DND-41 (cell line): ENCODE results near the gene SIGLEC9.

ENCODE experiments used
- ATAC-seq: fragments of 200-7000 bp; cut with Tn5 transposase; 3 replicates; pipeline ENCODE4 v1.9.1; 2021; ENCODE audit warnings: low read depth; ENCODE audit not compliant: insufficient read depth
- DNase-seq: peaks from one replicate; pipeline ENCODE4 v3.0.0-alpha.2; 2020
- H2AFZ ChIP-seq: 2 replicates; pipeline ENCODE4 v1.6.0; 2012; ENCODE audit warnings: low read depth, low read length
- H3K27ac ChIP-seq: 2 replicates; pipeline ENCODE4 v1.5.1; 2012; ENCODE audit warnings: low read length, inconsistent platforms
- H3K27me3 ChIP-seq: fragments of 200-600 bp; sonication (generic); 2 replicates; pipeline ENCODE4 v1.6.0; 2012; ENCODE audit warnings: low read length, mild to moderate bottlenecking, inconsistent platforms; ENCODE audit not compliant: insufficient read depth, poor library complexity
- H3K36me3 ChIP-seq: 2 replicates; pipeline ENCODE4 v1.5.1; 2012; ENCODE audit warnings: low read length, inconsistent platforms; ENCODE audit not compliant: insufficient read depth
- H3K4me1 ChIP-seq: 2 replicates; pipeline ENCODE4 v1.5.1; 2012; ENCODE audit warnings: mild to moderate bottlenecking, low read length; ENCODE audit not compliant: insufficient read depth
- H3K4me2 ChIP-seq: 2 replicates; pipeline ENCODE4 v1.6.0; 2012; ENCODE audit warnings: mild to moderate bottlenecking, moderate library complexity, low read length, inconsistent platforms; ENCODE audit not compliant: insufficient read depth
- H3K4me3 ChIP-seq, 2 experiments: fragments of 200-600 bp in 1 of 2; shearing (Covaris generic) in 1 of 2; 2 replicates each; pipeline ENCODE4 v1.5.1; 2012 to 2016; ENCODE audit warnings: inconsistent platforms in 2 of 2, low read length in 2 of 2, mild to moderate bottlenecking in 2 of 2, low read depth in 1 of 2, moderate library complexity in 1 of 2
- H3K79me2 ChIP-seq: 2 replicates; pipeline ENCODE4 v1.6.0; 2012; ENCODE audit warnings: low read length, inconsistent platforms; ENCODE audit not compliant: insufficient read depth
- H3K9ac ChIP-seq: 2 replicates; pipeline ENCODE4 v1.6.0; 2012; ENCODE audit warnings: low read depth, mild to moderate bottlenecking, inconsistent platforms, low read length, moderate library complexity
- H3K9me3 ChIP-seq: 2 replicates; pipeline ENCODE4 v1.5.1; 2012; ENCODE audit warnings: low read length, moderate library complexity, mild to moderate bottlenecking, inconsistent platforms; ENCODE audit not compliant: insufficient read depth, severe bottlenecking
- H4K20me1 ChIP-seq: 2 replicates; pipeline ENCODE4 v1.6.0; 2012; ENCODE audit warnings: low read length; ENCODE audit not compliant: insufficient read depth
- CTCF ChIP-seq: IDR thresholded peaks from 2 replicates; pipeline ENCODE4 v1.5.1; 2012; ENCODE audit warnings: borderline replicate concordance, low read length, moderate library complexity, mild to moderate bottlenecking; ENCODE audit not compliant: poor library complexity, severe bottlenecking; ENCODE audit errors: extremely low read depth
- EZH2 ChIP-seq: IDR thresholded peaks from 3 replicates; pipeline ENCODE4 v1.6.1; 2012; ENCODE audit warnings: borderline replicate concordance, low read depth, mild to moderate bottlenecking, moderate library complexity, low read length, inconsistent platforms; ENCODE audit not compliant: severe bottlenecking

Gene SIGLEC9

GRCh38 chr19:51128227-51128626 lies 3.5 kb downstream of the SIGLEC9 start:
- Histone ChIP-seq H3K79me2 (no peaks in the 10 kb centered on the region), H3K4me1 (no peaks in the 10 kb centered on the region), H3K4me2 (no peak overlapping the region), H3K27ac (no peak overlapping the region), H2AFZ (no peak overlapping the region), H3K4me3 (no peak overlapping the region), H3K36me3 (no peaks in the 10 kb centered on the region), H3K9ac (no peak overlapping the region), H3K27me3 (no peaks in the 10 kb centered on the region), H3K9me3 (no peaks in the 10 kb centered on the region), H4K20me1 (no peaks in the 10 kb centered on the region)
- TF ChIP-seq EZH2 (no peak), CTCF (no peak)
- ATAC-seq (no peak), DNase-seq (no peak)

DNA sequence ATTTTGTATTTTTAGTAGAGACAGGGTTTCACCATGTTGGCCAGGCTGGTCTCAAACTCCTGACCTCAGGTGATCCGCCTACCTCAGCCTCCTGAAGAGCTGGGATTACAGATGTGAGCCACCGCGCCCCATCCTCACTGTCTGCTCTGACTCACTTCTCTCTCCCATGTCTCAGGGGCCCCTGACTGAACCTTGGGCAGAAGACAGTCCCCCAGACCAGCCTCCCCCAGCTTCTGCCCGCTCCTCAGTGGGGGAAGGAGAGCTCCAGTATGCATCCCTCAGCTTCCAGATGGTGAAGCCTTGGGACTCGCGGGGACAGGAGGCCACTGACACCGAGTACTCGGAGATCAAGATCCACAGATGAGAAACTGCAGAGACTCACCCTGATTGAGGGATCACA lies 5.0 kb downstream of the SIGLEC9 start:
- no peaks in the 10 kb centered on the region for H3K4me1 ChIP-seq
- H3K27me3 ChIP-seq: no peaks in the 10 kb centered on the region

DNA sequence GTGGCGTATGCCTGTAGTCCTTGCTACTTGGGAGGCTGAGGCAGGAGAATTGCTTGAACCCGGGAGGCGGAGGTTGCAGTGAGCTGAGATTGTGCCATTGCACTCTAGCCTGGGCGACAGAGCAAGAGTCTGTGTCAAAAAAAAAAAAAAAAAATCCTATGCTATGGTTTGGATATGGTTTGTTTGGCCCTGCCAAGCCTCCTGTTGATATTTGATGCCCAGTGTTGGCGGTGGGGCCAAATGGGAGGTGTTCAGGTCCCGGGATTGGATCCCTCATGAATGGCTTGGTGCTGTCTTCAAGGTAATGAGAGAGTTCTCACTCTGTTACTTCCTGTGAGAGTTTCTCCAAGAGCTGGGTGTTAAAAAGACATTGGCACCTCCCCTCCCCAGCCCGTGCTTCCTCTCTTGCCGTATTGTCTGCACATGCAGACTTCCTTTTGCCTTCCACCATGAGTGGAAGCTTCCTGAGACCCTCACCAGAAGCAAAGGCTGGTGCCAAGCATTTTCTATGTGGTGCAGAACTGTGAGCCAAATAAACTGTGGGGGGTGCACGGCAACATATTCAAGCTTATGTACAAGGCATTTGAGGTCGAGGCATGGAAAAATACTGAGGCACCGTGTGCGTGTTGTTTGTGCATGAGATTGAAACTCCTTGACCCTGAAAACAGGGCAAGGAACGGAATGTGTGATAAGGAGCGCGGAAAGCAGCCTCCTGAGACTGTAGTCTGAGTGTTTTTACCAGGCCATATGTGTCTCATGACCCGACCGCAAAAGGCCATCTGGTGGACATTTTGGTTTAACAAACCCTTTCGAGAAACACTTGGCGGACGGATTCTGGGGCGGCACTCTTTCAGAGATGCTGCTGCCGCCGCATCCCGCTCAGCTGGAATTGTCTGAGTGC lies 7.3 kb downstream of the SIGLEC9 start:
- H3K27me3 ChIP-seq: no peaks in the 10 kb centered on the region
- TF ChIP-seq EZH2: no peak
- no peak for TF ChIP-seq CTCF
- no peaks in the 10 kb centered on the region for H4K20me1 ChIP-seq
- no peaks in the 10 kb centered on the region for H3K4me1 ChIP-seq
- no peaks in the 10 kb centered on the region for H3K36me3 ChIP-seq
- H3K27ac ChIP-seq: no peak overlapping the region
- ATAC-seq (no peak), DNase-seq (no peak)
- H3K79me2 ChIP-seq: no peaks in the 10 kb centered on the region
- H3K9ac ChIP-seq: no peak overlapping the region
- H2AFZ ChIP-seq: no peak overlapping the region
- no peak overlapping the region for H3K4me2 ChIP-seq
- peaks cover 2% of the 10 kb centered on the region for H3K9me3 ChIP-seq
- no peak overlapping the region for H3K4me3 ChIP-seq

More for the DNA sequence above, 5.0 kb downstream of the SIGLEC9 start:
- Histone ChIP-seq H2AFZ (no peak overlapping the region), H3K9ac (no peak overlapping the region), H3K36me3 (no peaks in the 10 kb centered on the region), H3K9me3 (no peaks in the 10 kb centered on the region), H3K4me2 (no peak overlapping the region), H3K27ac (no peak overlapping the region), H3K79me2 (no peaks in the 10 kb centered on the region), H3K4me3 (no peak overlapping the region), H4K20me1 (no peaks in the 10 kb centered on the region)
- no peak for ATAC-seq
- no peak for DNase-seq
- TF ChIP-seq EZH2: no peak
- no peak for TF ChIP-seq CTCF
